ENCODE measurements around the gene RABAC1. TPM values are rescaled to one million over a fixed set of nuclear protein-coding genes. Genes with fewer than 3 reads are reported as not detected.

Gene RABAC1
- total and polyA plus RNA-seq, 2 of the 13 experiments (the other 11 are each of a cell fraction or from before 2014, with no cell fraction given), result 37.4 to 74.0 TPM

DNA sequence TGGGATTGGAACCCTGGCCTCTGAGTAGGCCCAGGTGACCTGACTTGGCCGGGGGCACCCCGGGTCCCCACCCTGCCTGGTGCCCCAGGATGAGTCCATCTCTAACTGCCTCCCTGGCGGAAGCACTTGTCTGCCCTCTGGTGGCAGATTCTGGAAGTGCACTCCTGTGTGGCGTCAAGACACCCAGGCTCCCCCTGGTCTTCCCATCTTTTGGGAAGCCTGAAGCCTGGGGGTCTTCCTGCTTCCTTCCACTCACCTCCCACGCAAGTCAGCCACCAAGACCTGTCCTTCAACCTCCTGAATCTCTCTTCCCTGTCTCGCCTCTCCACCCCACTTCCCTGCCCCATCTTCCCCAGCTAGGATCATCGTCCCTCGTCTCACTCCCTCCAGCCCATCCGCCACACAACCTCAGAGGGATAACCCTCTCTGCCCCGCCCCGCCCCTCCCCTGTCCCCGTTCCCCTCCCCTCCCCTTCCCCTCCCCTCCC is 7.4 kb downstream of the RABAC1 start (continued):
- TF ChIP-seq HOMEZ (CRISPR knock-in tag; IDR thresholded peaks at IDR 0.05; ENCODE audit: low read depth) (no peak), FOSL2 (CRISPR knock-in tag; IDR thresholded peaks at IDR 0.05) (0 out of 2 replicates have a peak, but pooled peaks have one; percentile 21), PRPF4 (IDR thresholded peaks at IDR 0.05; ENCODE audit: low read depth, low read length, poor library complexity, severe bottlenecking) (no peak), STAG1 (CRISPR knock-in tag; IDR thresholded peaks at IDR 0.05) (peak; percentile 87), GLMP (CRISPR knock-in tag; IDR thresholded peaks at IDR 0.05; ENCODE audit: borderline replicate concordance) (no peak), TCF12 (IDR thresholded peaks at IDR 0.05) (no peak), TCF12 (CRISPR knock-in tag; IDR thresholded peaks at IDR 0.05) (no peak), ZNF207 (IDR thresholded peaks at IDR 0.05; ENCODE audit: borderline replicate concordance) (no peak), ZNF878 (CRISPR knock-in tag; IDR thresholded peaks at IDR 0.05) (no peak), ATF5 (CRISPR knock-in tag; IDR thresholded peaks at IDR 0.05; ENCODE audit: low read depth) (no peak), THAP11 (CRISPR knock-in tag; IDR thresholded peaks at IDR 0.05) (0 out of 2 replicates have a peak, but pooled peaks have one; percentile 26), ZNF788 (CRISPR knock-in tag; IDR thresholded peaks at IDR 0.05; ENCODE audit: borderline replicate concordance) (no peak), ZNF333 (CRISPR knock-in tag; IDR thresholded peaks at IDR 0.05; ENCODE audit: borderline replicate concordance) (no peak), KLF6 (CRISPR knock-in tag; IDR thresholded peaks at IDR 0.05) (no peak), SIX4 (CRISPR knock-in tag; IDR thresholded peaks at IDR 0.05) (no peak), ZBTB7A (CRISPR knock-in tag; IDR thresholded peaks at IDR 0.05) (no peak), ZNF274 (CRISPR knock-in tag; IDR thresholded peaks at IDR 0.05) (no peak), ZBTB21 (CRISPR knock-in tag; IDR thresholded peaks at IDR 0.05) (no peak), MTF2 (CRISPR knock-in tag; IDR thresholded peaks at IDR 0.05; ENCODE audit: borderline replicate concordance) (no peak), ZNF496 (CRISPR knock-in tag; IDR thresholded peaks at IDR 0.05; ENCODE audit: insufficient replicate concordance) (no peak), ZNF768 (CRISPR knock-in tag; IDR thresholded peaks at IDR 0.05) (0 out of 2 replicates have a peak, but pooled peaks have one; percentile 27), PHF8 (CRISPR knock-in tag; IDR thresholded peaks at IDR 0.05) (no peak), FOXA1 (IDR thresholded peaks at IDR 0.05) (no peak), FOXA1 (CRISPR knock-in tag; IDR thresholded peaks at IDR 0.05) (no peak), ZNF703 (CRISPR knock-in tag; IDR thresholded peaks at IDR 0.05; ENCODE audit: borderline replicate concordance) (no peak), ZIK1 (CRISPR knock-in tag; IDR thresholded peaks at IDR 0.05; ENCODE audit: borderline replicate concordance, low read depth) (no peak), ELF1 (CRISPR knock-in tag; IDR thresholded peaks at IDR 0.05) (no peak)
- TF ChIP-seq, protein P1, sequence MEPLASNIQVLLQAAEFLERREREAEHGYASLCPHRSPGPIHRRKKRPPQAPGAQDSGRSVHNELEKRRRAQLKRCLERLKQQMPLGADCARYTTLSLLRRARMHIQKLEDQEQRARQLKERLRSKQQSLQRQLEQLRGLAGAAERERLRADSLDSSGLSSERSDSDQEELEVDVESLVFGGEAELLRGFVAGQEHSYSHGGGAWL (CRISPR knock-in tag; IDR thresholded peaks at IDR 0.05), result 0 out of 2 replicates have a peak, but pooled peaks have one; percentile 41
- TF ChIP-seq, protein P2, sequence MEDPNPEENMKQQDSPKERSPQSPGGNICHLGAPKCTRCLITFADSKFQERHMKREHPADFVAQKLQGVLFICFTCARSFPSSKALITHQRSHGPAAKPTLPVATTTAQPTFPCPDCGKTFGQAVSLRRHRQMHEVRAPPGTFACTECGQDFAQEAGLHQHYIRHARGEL (CRISPR knock-in tag; IDR thresholded peaks at IDR 0.05), result no peak

Data from HepG2 (cell line).